IPS-18c (cell line): Measurements from ENCODE around the gene EVI5L.
"Not testable (repeated sequence)": the region's sequence is repeated elsewhere in the genome, so short reads cannot be mapped to it uniquely, and the experiment has no call there.

Experiments
- H3K4me3 ChIP-seq: 2 replicates; pipeline ENCODE4 v1.7.0; 2013; ENCODE audit warnings: low read depth, mild to moderate bottlenecking, low read length, moderate library complexity; ENCODE audit not compliant: insufficient read depth
- H3K9me3 ChIP-seq: one replicate; pipeline ENCODE4 v1.6.1; 2013; ENCODE audit warnings: mild to moderate bottlenecking, low read length, moderate library complexity; ENCODE audit not compliant: control insufficient read depth, insufficient read depth

Gene EVI5L

DNA sequence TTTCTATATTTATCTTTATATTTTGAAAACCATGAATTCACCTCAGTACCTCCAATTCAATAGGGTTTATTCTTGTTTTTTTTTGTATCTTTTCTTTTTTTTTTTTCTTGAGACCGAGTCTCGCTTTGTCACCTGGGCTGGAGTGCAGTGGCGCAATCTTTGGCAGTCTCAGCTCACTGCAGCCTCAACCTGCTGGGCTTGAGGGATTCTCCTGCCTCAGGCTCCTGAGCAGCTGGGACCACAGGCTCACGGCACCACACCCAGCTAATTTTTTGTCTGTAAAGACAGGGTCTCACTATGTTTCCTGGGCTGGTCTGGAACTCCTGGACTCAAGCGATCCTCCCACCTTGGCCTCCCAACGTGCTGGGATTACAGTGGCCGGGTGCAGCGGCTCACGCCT is 23.1 kb upstream of the EVI5L start:
- Histone ChIP-seq H3K4me3 (no peak overlapping the region), H3K9me3 (peaks cover 2% of the 10 kb centered on the region)

DNA sequence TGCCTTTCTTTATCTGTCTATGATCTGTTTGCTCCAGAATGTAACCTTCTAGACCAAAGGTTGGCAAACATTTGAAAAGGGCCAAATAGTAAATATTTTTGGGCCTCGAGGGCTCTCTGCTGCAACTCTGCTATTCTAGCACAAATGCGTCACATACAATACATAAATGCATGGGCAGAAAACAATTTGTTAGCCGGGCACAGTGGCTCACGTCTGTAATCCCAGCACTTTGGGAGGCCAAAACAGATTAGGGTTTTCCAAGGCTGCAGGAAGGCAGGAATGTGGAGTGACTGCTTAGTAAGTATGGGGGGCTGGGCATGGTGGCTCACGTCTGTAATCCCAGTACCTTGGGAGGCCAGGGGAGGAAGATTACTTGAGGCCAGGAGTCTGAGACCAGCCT is 21.9 kb upstream of the EVI5L start:
- Histone ChIP-seq H3K9me3 (no peaks in the 10 kb centered on the region), H3K4me3 (no peak overlapping the region)

DNA sequence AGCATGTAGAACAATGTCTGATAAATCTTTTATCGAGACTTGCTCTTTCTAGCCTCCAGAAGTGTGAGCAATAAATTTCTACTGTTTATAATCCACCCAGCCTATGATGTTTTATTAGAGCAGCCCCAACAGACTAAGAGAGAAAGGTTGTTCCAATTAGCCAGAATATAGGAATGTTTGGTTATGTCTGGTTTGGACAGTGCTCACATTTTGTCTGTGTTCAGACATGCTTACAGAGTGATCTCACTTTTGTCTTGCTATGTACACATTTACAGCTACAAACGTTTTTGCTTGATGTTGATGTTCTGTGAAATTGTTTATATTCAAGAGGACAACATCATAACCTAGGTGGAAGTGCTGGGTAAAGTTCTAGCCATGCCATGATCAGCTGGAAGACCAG is 18.0 kb upstream of the EVI5L start:
- H3K9me3 ChIP-seq, result no peaks in the 10 kb centered on the region
- no peak overlapping the region for H3K4me3 ChIP-seq

DNA sequence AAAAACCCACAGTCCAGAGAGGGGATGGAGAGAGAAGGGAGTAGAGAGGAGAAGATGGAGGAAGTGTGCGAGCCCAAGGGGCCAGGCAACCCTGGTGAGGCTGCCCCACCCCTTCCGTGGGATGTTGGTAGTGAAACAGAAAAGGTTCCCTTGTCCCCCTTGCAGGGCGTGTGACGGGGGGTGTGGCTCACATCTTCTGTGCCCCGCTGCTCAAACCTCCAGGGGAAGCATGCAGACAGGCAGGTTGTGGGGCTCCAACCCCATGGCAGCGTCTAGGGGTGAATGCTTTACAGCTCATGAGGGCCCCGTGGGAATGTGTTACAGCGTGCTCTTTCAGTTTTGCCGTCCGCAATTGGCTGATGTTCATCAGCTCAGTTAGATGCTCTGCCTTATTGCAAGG is 14.7 kb upstream of the EVI5L start:
- Histone ChIP-seq H3K4me3 (no peak overlapping the region), H3K9me3 (no peaks in the 10 kb centered on the region)

DNA sequence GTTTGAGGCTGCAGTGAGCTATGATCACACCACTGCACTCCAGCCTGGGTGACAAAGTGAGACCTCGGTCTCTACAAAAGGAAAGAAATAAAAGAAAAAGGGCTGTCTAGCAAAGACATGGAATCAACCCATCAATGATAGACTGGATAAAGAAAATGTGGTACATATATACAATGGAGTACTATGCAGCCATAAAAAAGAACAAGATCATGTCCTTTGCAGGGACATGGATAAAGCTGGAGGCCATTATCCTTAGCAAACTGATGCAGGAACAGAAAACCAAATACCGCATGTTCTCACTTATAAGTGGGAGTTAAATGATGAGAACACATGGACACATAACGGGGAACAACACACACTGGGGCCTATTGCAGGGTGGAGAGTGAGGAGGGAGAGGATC is 14.0 kb upstream of the EVI5L start:
- not testable (repeated sequence) for H3K4me3 ChIP-seq, H3K9me3 ChIP-seq

DNA sequence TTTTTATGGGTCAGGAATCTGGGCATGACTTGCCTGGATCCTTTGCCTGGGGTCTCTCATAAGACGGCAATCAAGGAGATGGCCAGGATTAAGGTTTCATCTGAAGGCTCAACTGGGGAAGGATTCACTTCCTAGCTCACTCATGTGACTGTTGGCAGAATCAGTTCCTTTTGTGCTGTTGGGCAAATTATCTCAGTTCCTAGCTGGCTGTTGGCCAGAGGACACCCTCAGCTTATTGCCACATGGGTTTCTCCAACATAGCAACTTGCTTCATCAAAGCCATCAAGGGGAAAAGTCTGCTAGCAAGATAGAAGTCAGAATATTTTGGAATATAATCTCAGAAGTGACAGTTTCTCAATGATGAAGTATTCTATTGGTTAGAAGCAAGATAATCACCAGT is 12.2 kb upstream of the EVI5L start:
- Histone ChIP-seq H3K4me3 (no peak overlapping the region), H3K9me3 (no peaks in the 10 kb centered on the region)

DNA sequence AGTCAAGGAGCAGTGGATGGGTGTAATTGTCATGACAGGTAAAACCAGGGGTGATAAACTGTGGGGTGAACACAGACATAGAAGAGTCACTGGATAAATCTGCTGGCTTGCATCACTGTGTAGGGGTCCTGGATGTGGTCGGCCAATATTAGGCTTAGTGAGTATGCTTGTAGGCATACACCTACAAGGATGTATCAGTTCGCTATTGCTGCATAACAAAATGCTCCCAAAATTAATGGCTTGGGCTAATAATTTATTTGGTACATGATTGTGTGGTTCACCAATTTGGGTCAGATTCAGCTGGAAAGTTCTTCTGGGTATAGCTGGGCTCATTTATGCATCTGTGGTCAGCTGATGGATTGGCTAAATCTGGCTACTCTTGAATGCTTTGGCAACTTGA is 11.2 kb upstream of the EVI5L start:
- Histone ChIP-seq H3K9me3 (no peaks in the 10 kb centered on the region), H3K4me3 (no peak overlapping the region)

DNA sequence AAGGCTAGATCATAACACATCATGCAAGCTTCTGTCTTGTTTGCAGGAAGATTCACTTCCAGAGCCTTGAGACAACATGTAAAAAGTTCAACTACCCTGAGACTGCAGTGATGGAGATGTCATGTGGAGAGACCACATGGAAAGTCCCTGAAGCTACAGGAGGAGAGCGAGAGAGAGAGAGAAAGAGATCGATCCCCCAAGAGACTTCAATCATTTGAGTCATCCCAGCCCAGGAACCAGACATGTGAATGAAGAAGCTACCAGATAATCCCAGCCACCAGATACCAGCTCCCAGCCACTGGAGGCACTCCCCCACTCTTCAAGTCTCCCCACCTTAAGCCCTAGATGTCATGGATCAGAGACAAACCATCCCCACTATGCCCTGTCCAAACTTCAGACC is 10.7 kb upstream of the EVI5L start:
- Histone ChIP-seq H3K4me3 (no peak overlapping the region), H3K9me3 (no peaks in the 10 kb centered on the region)

DNA sequence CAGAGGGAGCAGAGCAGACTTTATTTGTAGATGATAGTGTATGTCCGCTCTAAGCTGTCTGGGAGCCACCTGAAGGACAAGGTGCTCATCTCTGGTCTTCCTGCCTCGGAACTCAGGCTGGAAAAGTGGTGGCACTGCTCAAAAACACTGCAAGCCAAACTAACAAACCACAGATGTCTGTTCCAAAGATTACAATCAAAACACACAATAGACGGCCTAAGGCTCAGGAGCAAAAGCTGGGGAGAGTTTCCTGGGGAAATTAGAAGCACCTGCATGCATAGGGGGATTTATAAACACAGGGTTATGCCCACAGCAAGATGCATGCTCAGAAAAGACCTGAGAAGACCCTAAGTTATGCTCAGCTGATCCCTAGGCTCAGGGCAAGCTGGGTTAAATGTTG is 9.4 kb upstream of the EVI5L start:
- Histone ChIP-seq H3K9me3 (no peaks in the 10 kb centered on the region), H3K4me3 (no peak overlapping the region)

DNA sequence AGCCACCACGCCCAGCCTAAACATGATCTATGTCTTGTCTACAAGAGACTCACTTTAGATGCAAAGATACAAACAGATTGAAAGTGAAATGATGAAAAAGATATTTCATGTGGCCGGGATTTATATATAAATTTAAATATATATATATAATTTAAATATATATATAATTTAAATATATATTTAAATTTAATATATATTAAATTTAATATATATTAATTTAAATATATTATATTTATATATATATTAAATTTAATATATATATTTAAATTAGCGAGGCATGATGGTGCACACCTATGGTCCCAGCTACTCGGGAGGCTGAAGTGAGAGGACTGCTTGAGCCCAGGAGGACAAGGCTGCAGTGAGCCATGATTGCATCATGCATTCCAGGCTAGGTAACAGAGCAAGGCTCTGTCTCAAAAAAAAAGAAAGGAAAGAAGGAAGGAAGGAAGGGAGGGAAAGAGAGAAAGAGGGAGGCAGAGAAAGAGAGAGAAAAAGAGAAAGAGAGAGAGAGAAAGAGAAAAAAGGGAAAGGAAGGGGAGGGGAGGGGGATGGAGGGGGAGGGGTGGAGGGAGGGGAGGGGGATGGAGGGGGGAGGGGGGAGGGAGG is 7.0 kb upstream of the EVI5L start:
- Histone ChIP-seq H3K9me3 (no peaks in the 10 kb centered on the region), H3K4me3 (no peak overlapping the region)

DNA sequence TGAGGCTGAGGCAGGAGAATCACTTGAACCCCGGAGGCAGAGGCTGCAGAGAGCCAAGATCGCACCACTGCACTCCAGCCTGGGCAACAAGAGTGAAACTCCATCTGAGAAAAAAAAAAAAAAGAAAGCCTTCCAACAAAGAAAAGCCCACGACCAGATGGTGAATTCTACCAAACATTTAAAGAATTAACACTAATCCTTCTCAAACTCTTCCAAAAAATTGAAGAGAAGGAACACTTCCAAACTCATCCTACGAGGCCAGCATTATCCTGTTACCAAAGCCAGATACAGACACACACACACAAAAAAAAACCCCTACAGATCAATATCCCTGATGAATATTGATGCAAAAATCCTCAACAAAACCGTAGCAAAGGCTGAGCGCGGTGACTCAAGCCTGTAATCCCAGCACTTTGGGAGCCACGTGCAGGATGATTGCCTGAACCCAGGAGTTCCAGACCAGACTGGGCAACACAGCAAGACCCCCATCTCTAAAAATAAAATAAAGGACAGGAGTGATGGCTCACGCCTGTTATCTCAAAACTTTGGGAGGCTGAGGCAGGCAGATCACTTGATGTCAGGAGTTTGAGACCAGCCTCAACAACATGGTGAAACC is 6.2 kb upstream of the EVI5L start:
- H3K9me3 ChIP-seq, result no peaks in the 10 kb centered on the region
- H3K4me3 ChIP-seq, result no peak overlapping the region

DNA sequence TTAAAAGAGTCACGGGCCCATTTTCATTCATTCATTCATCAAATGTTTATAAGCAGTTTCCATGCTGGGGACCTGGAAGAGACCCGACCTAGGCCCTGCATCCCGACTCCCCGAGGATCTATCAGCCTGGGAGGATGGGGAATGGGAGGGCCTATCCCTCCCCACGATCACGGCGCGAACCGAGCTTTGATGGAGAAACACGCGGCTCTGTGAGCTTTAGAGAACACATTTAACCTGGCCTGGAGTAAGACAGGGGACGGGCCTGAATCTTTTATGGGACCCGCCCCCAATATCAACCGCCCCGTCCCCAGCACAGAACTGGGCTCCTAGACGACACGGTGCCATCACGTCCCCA is 875 bp upstream of the EVI5L start:
- peak overlapping the region; percentile 59 for H3K4me3 ChIP-seq
- no peaks in the 10 kb centered on the region for H3K9me3 ChIP-seq

DNA sequence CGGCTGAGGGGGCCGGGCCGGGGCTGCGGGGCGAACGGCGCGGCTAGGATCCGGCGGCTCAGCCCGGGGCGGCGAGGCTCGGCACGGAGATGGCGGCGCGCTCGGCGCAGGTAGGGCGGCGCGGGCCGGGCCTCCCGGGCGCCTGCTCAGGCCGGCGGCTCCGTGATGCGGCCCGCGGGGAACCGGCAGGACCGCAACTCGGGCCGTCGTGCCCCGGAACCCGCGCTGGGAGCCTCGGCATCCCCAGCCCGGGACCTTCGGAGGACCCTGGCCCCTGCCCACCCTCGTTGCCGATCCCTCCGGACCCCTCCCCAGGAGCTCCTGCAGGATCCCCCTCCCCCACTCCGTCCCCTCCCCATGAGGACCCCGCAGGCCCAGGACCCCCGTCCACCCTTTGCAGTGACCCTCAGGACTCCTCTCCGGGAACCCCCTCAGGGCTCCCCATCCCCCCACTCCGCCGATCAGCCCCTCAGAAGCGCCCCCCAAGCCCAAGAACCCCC is 304 bp downstream of the EVI5L start:
- H3K9me3 ChIP-seq, result no peaks in the 10 kb centered on the region
- H3K4me3 ChIP-seq, result peak overlapping the region; percentile 59

DNA sequence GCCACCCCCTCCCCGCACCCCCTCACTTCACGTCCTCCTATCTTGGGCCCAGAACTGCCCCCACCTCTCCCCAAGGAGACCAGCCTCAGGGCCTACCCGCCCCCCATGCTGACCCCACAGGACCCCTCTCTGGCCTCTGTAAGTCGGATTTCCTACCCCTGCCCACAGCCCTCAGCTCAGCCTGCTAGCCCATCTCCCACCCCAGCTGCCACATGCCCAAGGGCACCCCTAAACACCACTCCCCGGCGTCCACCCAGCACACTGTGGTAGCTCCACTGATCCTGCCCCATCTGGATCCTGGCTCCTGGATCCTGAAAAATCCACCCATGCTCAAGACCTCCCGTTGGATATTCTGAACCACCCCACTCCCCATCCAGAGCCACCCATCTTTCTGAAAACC is 805 bp downstream of the EVI5L start:
- Histone ChIP-seq H3K9me3 (no peaks in the 10 kb centered on the region), H3K4me3 (no peak overlapping the region; the same call in 1 of the 2 replicates)

DNA sequence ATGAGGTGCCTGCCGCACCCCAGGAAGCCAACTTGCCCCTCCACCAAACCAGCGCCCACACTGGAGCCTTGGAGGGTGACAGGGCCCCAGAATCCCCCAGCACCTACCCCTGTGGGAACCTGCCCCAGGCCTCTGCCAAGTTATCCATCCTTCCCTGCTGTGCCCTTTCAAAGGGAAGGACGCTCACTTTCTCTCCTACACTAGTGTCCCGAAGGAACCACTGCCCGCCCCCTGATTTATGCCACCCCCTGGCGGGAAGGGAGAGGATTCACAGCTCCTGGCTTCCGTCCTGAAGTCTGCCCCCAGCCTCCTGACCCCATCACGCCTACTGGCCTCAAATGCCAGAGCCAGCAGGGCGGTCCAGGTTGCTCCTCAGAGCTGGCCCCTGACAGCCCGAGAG is 1.4 kb downstream of the EVI5L start:
- H3K4me3 ChIP-seq, result peak overlapping the region; percentile 1; the same call in 1 of the 2 replicates

DNA sequence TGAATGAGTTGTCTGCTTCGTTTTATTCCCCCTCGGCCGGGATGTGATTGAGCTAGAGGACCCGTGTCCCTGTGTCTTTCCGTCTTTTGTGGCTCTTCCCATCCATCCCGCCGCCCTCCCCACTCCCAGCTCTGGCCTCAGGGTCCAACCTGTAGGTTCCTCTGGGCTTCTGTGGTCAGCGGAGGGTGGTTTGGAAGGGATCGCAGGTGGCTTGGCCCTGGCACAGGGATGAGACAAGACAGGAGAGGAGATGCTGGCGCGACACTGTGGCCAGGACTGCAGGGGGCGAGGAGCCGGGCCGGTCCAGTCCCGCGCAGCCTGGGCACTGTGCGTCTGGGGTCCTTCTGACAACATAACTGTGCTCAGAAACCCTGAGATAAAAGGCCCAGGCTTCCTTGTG is 2.0 kb downstream of the EVI5L start:
- 0 out of 2 replicates have a peak overlapping the region, but pooled peaks have one; percentile 1 for H3K4me3 ChIP-seq
- H3K9me3 ChIP-seq, result no peaks in the 10 kb centered on the region

More for the DNA sequence above, 1.4 kb downstream of the EVI5L start:
- H3K9me3 ChIP-seq, result no peaks in the 10 kb centered on the region

DNA sequence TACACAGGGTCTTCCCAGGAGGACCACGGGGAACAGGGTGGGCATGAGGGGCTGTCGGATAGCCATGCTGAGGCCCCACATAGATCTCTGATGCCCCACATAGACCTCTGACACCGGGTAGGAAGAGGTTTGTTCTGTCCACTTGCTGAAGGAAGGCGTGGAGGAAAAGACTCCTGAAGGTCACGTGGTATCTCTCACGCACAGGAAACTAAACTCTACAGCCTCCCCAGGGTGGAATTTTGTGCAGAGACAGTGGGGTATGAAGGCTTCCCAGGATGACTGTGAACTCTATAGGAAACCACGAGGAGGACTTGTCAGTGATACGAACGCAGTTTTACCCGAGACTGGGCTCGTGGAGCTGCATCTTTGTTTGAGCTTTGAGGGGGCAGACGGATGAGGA is 2.8 kb downstream of the EVI5L start:
- Histone ChIP-seq H3K4me3 (no peak overlapping the region), H3K9me3 (no peaks in the 10 kb centered on the region)

DNA sequence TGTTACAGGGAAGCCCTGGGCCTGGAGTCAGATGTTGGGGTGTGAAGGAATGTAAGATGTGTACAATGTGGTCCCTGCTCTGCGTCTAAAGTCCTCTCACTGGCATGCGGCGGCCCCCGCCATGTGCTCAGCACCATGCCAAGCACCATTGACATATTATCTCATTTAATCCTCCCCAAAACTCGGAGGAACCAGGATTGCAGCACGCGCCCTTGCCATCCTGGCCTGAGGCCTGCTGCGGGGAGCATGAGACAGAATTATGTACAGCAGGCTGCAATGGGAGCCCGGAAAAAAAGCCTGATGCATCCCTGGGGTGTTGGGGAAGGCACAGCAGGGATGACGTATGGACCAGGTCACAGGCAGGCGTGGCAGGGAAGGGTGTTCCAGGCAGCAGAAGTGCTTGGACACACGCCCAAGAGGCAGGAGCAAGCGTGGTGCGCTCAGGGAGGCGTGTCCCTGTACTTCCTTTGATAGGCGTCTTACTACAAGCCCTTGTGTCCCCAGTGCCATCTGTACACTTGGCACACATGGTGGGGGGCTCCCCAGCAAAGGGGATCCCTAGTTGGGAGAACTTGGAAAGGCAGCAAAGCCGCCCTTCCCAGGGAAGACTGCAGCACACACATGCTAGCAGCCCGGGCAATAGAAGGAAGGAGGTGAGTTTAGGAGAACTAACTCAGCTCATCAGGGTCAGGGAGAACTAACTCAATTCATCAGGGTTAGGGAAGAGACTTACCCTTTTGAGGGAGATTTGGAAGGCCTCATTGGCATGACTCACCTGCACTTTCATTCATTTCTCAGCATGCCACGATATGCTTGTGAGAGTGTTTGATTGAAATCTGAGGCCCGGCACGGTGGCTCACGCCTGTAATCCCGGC is 3.4 kb downstream of the EVI5L start:
- H3K9me3 ChIP-seq, result no peaks in the 10 kb centered on the region

More for the DNA sequence above, 3.4 kb downstream of the EVI5L start:
- no peak overlapping the region for H3K4me3 ChIP-seq
